Tibial nerve (tissue), 4 donors: ENCODE results near the gene SREBF2.

Experiments
- EP300 ChIP-seq, 2 donors: sonication (generic); formaldehyde crosslinking; IDR thresholded peaks; one replicate each; pipeline ENCODE4 v1.6.1; 2017; ENCODE audit warnings: antibody characterized with exemption in 2 of 2, mild to moderate bottlenecking in 1 of 2
- POLR2A ChIP-seq, 2 donors: fragments of 450-650 bp; IDR thresholded peaks; one replicate each; pipeline ENCODE4 v1.6.1; 2017; ENCODE audit warnings: antibody characterized with exemption in 2 of 2, mild to moderate bottlenecking in 2 of 2, moderate library complexity in 2 of 2
- TF ChIP-seq, protein P1 (sequence below), 5 experiments: fragments of 200-600 bp in 3 of 5; fragments of 450-650 bp in 2 of 5; sonication (generic) in 3 of 5; IDR thresholded peaks; one replicate each; pipeline ENCODE4 v1.5.1; 2016 to 2019; ENCODE audit warnings: antibody characterized with exemption in 5 of 5, mild to moderate bottlenecking in 3 of 5, moderate library complexity in 2 of 5

DNA sequence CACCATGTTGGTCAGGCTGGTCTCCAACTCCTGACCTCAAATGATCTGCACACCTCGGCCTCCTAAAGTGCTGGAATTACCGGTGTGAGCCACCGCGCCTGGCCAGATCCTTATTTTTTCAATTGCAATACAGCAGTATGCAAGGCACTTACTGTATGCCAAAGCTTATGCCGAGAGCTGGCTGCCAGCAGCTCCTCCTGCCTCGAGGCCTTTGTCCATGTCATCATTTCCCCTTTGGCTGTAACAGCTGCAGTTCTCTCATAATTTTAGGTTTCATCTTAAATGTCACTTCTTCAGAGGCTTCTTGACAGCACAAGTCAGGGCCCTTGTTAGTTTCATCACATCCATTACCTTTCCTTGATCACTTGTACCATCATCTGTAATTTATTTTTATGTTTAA is 1.5 kb upstream of the SREBF2 start:
- TF ChIP-seq POLR2A (IDR thresholded peaks at IDR 0.05) (no peak), EP300 (IDR thresholded peaks at IDR 0.05) (no peak)
- TF ChIP-seq, protein P1, sequence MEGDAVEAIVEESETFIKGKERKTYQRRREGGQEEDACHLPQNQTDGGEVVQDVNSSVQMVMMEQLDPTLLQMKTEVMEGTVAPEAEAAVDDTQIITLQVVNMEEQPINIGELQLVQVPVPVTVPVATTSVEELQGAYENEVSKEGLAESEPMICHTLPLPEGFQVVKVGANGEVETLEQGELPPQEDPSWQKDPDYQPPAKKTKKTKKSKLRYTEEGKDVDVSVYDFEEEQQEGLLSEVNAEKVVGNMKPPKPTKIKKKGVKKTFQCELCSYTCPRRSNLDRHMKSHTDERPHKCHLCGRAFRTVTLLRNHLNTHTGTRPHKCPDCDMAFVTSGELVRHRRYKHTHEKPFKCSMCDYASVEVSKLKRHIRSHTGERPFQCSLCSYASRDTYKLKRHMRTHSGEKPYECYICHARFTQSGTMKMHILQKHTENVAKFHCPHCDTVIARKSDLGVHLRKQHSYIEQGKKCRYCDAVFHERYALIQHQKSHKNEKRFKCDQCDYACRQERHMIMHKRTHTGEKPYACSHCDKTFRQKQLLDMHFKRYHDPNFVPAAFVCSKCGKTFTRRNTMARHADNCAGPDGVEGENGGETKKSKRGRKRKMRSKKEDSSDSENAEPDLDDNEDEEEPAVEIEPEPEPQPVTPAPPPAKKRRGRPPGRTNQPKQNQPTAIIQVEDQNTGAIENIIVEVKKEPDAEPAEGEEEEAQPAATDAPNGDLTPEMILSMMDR (IDR thresholded peaks at IDR 0.05): no peak
